Transverse colon (tissue), 4 donors: ENCODE measurements around the gene MPHOSPH9. TPM values are rescaled to one million over a fixed set of nuclear protein-coding genes. Genes with fewer than 3 reads are reported as not detected.
A peak's percentile ranks its signal among the peaks of the same experiment; 100 is the strongest.

ENCODE experiments used
- DNase-seq: peaks from one replicate; pipeline ENCODE4 v3.0.0-alpha.2; 2019
- H3K27ac ChIP-seq, 4 donors: fragments of 200-600 bp; sonication (generic); 2 replicates each; pipeline ENCODE4 v1.5.1; 2016 to 2018; ENCODE audit warnings: inconsistent platforms in 4 of 4
- H3K27me3 ChIP-seq: fragments of 200-600 bp; sonication (generic); 2 replicates; pipeline ENCODE4 v1.5.1; 2017; ENCODE audit warnings: inconsistent platforms
- H3K36me3 ChIP-seq, 4 donors: fragments of 200-600 bp; sonication (generic); 2 replicates each; pipeline ENCODE4 v1.5.1; 2017 to 2019; ENCODE audit warnings: inconsistent platforms in 4 of 4
- H3K4me1 ChIP-seq, 4 donors: fragments of 200-600 bp; sonication (generic); 2 replicates each; pipeline ENCODE4 v1.5.1; 2017 to 2020; ENCODE audit warnings: inconsistent platforms in 4 of 4
- H3K4me3 ChIP-seq, 4 donors: fragments of 200-600 bp; sonication (generic); 1 replicate in 1 of 4; 2 replicates in 3 of 4; pipeline versions ENCODE4 v1.5.1 to v1.6.1; 2017 to 2019; ENCODE audit warnings: inconsistent platforms in 4 of 4
- H3K9me3 ChIP-seq, 2 donors: fragments of 200-600 bp; sonication (generic); 2 replicates each; pipeline ENCODE4 v1.5.1; 2017 to 2019; ENCODE audit warnings: inconsistent platforms in 2 of 2
- CTCF ChIP-seq, 5 experiments: fragments of 200-600 bp in 3 of 5; fragments of 450-650 bp in 2 of 5; sonication (generic) in 3 of 5; IDR thresholded peaks; 1 replicate in 2 of 5; 2 replicates in 3 of 5; pipeline ENCODE4 v1.5.1; 2016 to 2017; ENCODE audit warnings: antibody characterized with exemption in 5 of 5, inconsistent platforms in 3 of 5, mild to moderate bottlenecking in 2 of 5, moderate library complexity in 1 of 5
- EP300 ChIP-seq: sonication (generic); formaldehyde crosslinking; IDR thresholded peaks from one replicate; pipeline ENCODE4 v1.6.1; 2017; ENCODE audit warnings: antibody characterized with exemption, low read depth
- POLR2A ChIP-seq: fragments of 450-650 bp; IDR thresholded peaks from one replicate; pipeline ENCODE4 v1.6.1; 2016; ENCODE audit warnings: antibody characterized with exemption, mild to moderate bottlenecking, moderate library complexity
- POLR2AphosphoS5 ChIP-seq, 3 donors: sonication (generic); formaldehyde crosslinking; IDR thresholded peaks; one replicate each; pipeline ENCODE4 v1.6.1; 2016; ENCODE audit warnings: antibody characterized with exemption in 3 of 3
- WGBS, 2 donors: methylation state at CpG; one replicate each; pipeline ENCODE4 v1.1.5; 2018; ENCODE audit warnings: low coverage in 1 of 2; 5-methylcytosine and 5-hydroxymethylcytosine counted together
- in situ Hi-C, 4 donors: fragments of 200-750 bp; cut with MboI; loops; one replicate each; pipeline versions ENCODE4 v1.15.0 to v1.15.1; 2017; ENCODE audit warnings: low sequenced_read_pairs in 3 of 4, low pct_ligation_motif_present in 1 of 4, low pct_unique_long_range_greater_than_20kb in 1 of 4
- intact Hi-C: fragments of 100-400 bp; cut with DNase I; formaldehyde crosslinking; loops from one replicate; pipeline ENCODE4 v1.15.1; 2023; ENCODE audit warnings: low total_unique reads
- total RNA-seq, 4 donors: library from RNA; depleted of rRNA; stranded (reverse); fragments of >200 nt; gene quantifications; one replicate each; pipeline ENCODE4 v1.1.0, GENCODE V29; 2016

MPHOSPH9 gene
- total RNA-seq, 4 donors from 2014 or later = 15.6 to 90.9 (median 40.7) TPM

- Histone ChIP-seq H3K9me3 (no peaks in the 10 kb centered on the region), H3K27me3 (no peaks in the 10 kb centered on the region), H3K4me3 (no peak overlapping the region), H3K27ac (peak overlapping the region in 3 of 4 donors; percentile 17 to 51 (median 31)), H3K4me1 (peaks cover 18 to 60% (median 26%) of the 10 kb centered on the region in 4 donors), H3K36me3 (no peaks in the 10 kb centered on the region)
- DNase-seq = peak; percentile 72
- 25 to 55% methylated on average over 3 to 6 of the region's 6 CpGs for WGBS, 2 donors
- TF ChIP-seq POLR2AphosphoS5 (IDR thresholded peaks at IDR 0.05) (no peak), CTCF (IDR thresholded peaks at IDR 0.05) (peak; percentile 67 to 79 (median 73))
- intact Hi-C loops = loop anchor here (5.0 to 10.0 kb wide), 2 partner anchors 195 to 263 kb away; partner anchors contain the start of gene OGFOD2
- in situ Hi-C loops = loop anchor here in 3 of 4 donors (10.0 to 25.0 kb wide), 3 partner anchors 200 to 375 kb away; partner anchors contain the start of gene OGFOD2 (in 2 of the 3)
Measured at GRCh38 chr12:123237646-123238329, 4.8 kb upstream of the MPHOSPH9 start.

GRCh38 chr12:123233505-123234308 lies 766 bp upstream of the MPHOSPH9 start:
- H3K4me1 ChIP-seq = peaks cover 24 to 63% (median 30%) of the 10 kb centered on the region in 4 donors
- H3K4me3 ChIP-seq = peak overlapping the region; percentile 47 to 98 (median 76)
- intact Hi-C loops = loop anchor here (10.0 kb wide), 1 partner anchor 259 kb away; the partner anchor contains the start of gene OGFOD2
- H3K27ac ChIP-seq = peak overlapping the region; percentile 93 to 96 (median 94)
- in situ Hi-C loops = loop anchor here in 3 of 4 donors (10.0 to 25.0 kb wide), 3 partner anchors 196 to 371 kb away; partner anchors contain the start of gene OGFOD2 (in 2 of the 3)
- no peaks in the 10 kb centered on the region for H3K27me3 ChIP-seq
- TF ChIP-seq POLR2AphosphoS5 (IDR thresholded peaks at IDR 0.05) (no peak), POLR2A (no peak), EP300 (no peak), CTCF (IDR thresholded peaks at IDR 0.05) (no peak)
- H3K36me3 ChIP-seq = no peaks in the 10 kb centered on the region
- WGBS, 2 donors = 5 to 14% methylated on average over 1 to 36 of the region's 42 CpGs
- no peak for DNase-seq
- H3K9me3 ChIP-seq = no peaks in the 10 kb centered on the region

GRCh38 chr12:123232472-123232806 lies 502 bp downstream of the MPHOSPH9 start:
- Histone ChIP-seq H3K27ac (peak overlapping the region; percentile 93 to 96 (median 94)), H3K36me3 (no peaks in the 10 kb centered on the region), H3K27me3 (no peaks in the 10 kb centered on the region), H3K4me3 (peak overlapping the region; percentile 45 to 82 (median 62)), H3K4me1 (peaks cover 21 to 53% (median 29%) of the 10 kb centered on the region in 4 donors), H3K9me3 (no peaks in the 10 kb centered on the region)
- DNase-seq = no peak
- in situ Hi-C loops (loop anchor here in 3 of 4 donors (10.0 to 25.0 kb wide), 3 partner anchors 195 to 370 kb away; partner anchors contain the start of gene OGFOD2 (in 2 of the 3)), intact Hi-C loops (loop anchor here (10.0 kb wide), 1 partner anchor 258 kb away; the partner anchor contains the start of gene OGFOD2)
- 0% methylated on average over 3 to 15 of the region's 15 CpGs for WGBS, 2 donors
- no peak for TF ChIP-seq CTCF (IDR thresholded peaks at IDR 0.05)
- TF ChIP-seq POLR2AphosphoS5 (IDR thresholded peaks at IDR 0.05) = no peak
- TF ChIP-seq POLR2A = no peak
- no peak for TF ChIP-seq EP300

- Histone ChIP-seq H3K9me3 (no peaks in the 10 kb centered on the region), H3K4me3 (peak overlapping the region in 3 of 4 donors; percentile 55 to 82 (median 69)), H3K36me3 (no peaks in the 10 kb centered on the region), H3K27me3 (no peaks in the 10 kb centered on the region), H3K4me1 (peaks cover 21 to 48% (median 29%) of the 10 kb centered on the region in 4 donors), H3K27ac (peak overlapping the region; percentile 93 to 96 (median 94))
- in situ Hi-C loops = loop anchor here in 3 of 4 donors (10.0 to 25.0 kb wide), 3 partner anchors 195 to 370 kb away; partner anchors contain the start of gene OGFOD2 (in 2 of the 3)
- intact Hi-C loops = loop anchor here (10.0 kb wide), 1 partner anchor 257 kb away; the partner anchor contains the start of gene OGFOD2
- WGBS, 2 donors = 27 to 29% methylated on average over 3 to 5 of the region's 5 CpGs
- no peak for TF ChIP-seq POLR2AphosphoS5 (IDR thresholded peaks at IDR 0.05)
- TF ChIP-seq EP300 = no peak
- no peak for TF ChIP-seq POLR2A
- TF ChIP-seq CTCF (IDR thresholded peaks at IDR 0.05) = no peak
- DNase-seq = no peak
Measured at GRCh38 chr12:123231931-123232330, 1.0 kb downstream of the MPHOSPH9 start.
